Neural cell (in vitro differentiated cells): ENCODE data around the gene GSTT2B.
"Not testable (repeated sequence)": the region's sequence is repeated elsewhere in the genome, so short reads cannot be mapped to it uniquely, and the experiment has no call there.

Source experiments
- EZH2 ChIP-seq: fragments of 200-600, 300-800 bp; shearing (Covaris generic), sonication (generic); IDR thresholded peaks from 2 replicates; pipeline ENCODE4 v1.6.1; 2014; ENCODE audit warnings: antibody characterized with exemption, low read length, borderline replicate concordance, mild to moderate bottlenecking; ENCODE audit not compliant: insufficient read depth, poor library complexity, severe bottlenecking
- RAD21 ChIP-seq: fragments of 450-650 bp; conservative IDR thresholded peaks from 2 replicates; pipeline ENCODE4 v1.6.1; 2014; ENCODE audit warnings: antibody characterized with exemption, mild to moderate bottlenecking, moderate library complexity
- REST ChIP-seq: IDR thresholded peaks from 2 replicates; pipeline ENCODE4 v1.6.1; 2012; ENCODE audit warnings: borderline replicate concordance
- TAF1 ChIP-seq: IDR thresholded peaks from 2 replicates; pipeline ENCODE4 v1.6.1; 2012; ENCODE audit warnings: low read depth
- TF ChIP-seq, protein P1 (sequence below): fragments of 450-650 bp; IDR thresholded peaks from 2 replicates; pipeline ENCODE4 v1.5.1; 2014; ENCODE audit warnings: antibody characterized with exemption, mild to moderate bottlenecking, moderate library complexity; ENCODE audit not compliant: poor library complexity, severe bottlenecking

GRCh38 chr22:23961084-23961771 is at the start of gene GSTT2B:
- TF ChIP-seq, protein P1, sequence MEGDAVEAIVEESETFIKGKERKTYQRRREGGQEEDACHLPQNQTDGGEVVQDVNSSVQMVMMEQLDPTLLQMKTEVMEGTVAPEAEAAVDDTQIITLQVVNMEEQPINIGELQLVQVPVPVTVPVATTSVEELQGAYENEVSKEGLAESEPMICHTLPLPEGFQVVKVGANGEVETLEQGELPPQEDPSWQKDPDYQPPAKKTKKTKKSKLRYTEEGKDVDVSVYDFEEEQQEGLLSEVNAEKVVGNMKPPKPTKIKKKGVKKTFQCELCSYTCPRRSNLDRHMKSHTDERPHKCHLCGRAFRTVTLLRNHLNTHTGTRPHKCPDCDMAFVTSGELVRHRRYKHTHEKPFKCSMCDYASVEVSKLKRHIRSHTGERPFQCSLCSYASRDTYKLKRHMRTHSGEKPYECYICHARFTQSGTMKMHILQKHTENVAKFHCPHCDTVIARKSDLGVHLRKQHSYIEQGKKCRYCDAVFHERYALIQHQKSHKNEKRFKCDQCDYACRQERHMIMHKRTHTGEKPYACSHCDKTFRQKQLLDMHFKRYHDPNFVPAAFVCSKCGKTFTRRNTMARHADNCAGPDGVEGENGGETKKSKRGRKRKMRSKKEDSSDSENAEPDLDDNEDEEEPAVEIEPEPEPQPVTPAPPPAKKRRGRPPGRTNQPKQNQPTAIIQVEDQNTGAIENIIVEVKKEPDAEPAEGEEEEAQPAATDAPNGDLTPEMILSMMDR: not testable (repeated sequence)
- TF ChIP-seq EZH2, REST, TAF1, RAD21: not testable (repeated sequence)
